Neuronal stem cell (in vitro differentiated cells): ENCODE results near the gene SLC1A3.

Experiments
- DNase-seq: peaks from one replicate; pipeline ENCODE4 v3.0.0-alpha.2; 2013; ENCODE audit warnings: low spot score
- H2AFZ ChIP-seq: one replicate; pipeline ENCODE4 v1.6.1; 2013; ENCODE audit warnings: mild to moderate bottlenecking, low read length, inconsistent platforms
- H2AK5ac ChIP-seq: 2 replicates; pipeline ENCODE4 v1.6.1; 2013; ENCODE audit warnings: low read depth, mild to moderate bottlenecking, inconsistent platforms, low read length, moderate library complexity, mixed read lengths
- H2BK120ac ChIP-seq: 2 replicates; pipeline ENCODE4 v1.6.1; 2013; ENCODE audit warnings: low read depth, mild to moderate bottlenecking, inconsistent platforms, low read length, moderate library complexity, mixed read lengths
- H2BK12ac ChIP-seq: one replicate; pipeline ENCODE4 v1.6.1; 2013; ENCODE audit warnings: low read length, inconsistent platforms
- H2BK15ac ChIP-seq: 2 replicates; pipeline ENCODE4 v1.6.1; 2013; ENCODE audit warnings: mild to moderate bottlenecking, low read length, inconsistent platforms, mixed read lengths
- H2BK5ac ChIP-seq: one replicate; pipeline ENCODE4 v1.6.1; 2013; ENCODE audit warnings: inconsistent platforms, mild to moderate bottlenecking, low read length, moderate library complexity
- H3K14ac ChIP-seq: one replicate; pipeline ENCODE4 v1.6.1; 2013; ENCODE audit warnings: low read length, inconsistent platforms
- H3K18ac ChIP-seq: 2 replicates; pipeline ENCODE4 v1.6.1; 2013; ENCODE audit warnings: low read length, inconsistent platforms
- H3K23ac ChIP-seq: 2 replicates; pipeline ENCODE4 v1.6.1; 2013; ENCODE audit warnings: low read depth, mild to moderate bottlenecking, mixed read lengths, low read length, inconsistent platforms; ENCODE audit not compliant: poor library complexity
- H3K27ac ChIP-seq: replicated peaks from 3 replicates; pipeline ENCODE4 v1.5.1; 2013; ENCODE audit warnings: low read length, inconsistent platforms
- H3K27me3 ChIP-seq, 3 experiments: 2 replicates each; pipeline ENCODE4 v1.6.1; 2013; ENCODE audit warnings: low read length in 3 of 3, mild to moderate bottlenecking in 2 of 3, inconsistent platforms in 1 of 3, low read depth in 1 of 3, mixed read lengths in 1 of 3, moderate library complexity in 1 of 3; ENCODE audit not compliant: control insufficient read depth in 3 of 3, insufficient read depth in 3 of 3
- H3K36me3 ChIP-seq, 2 donors: replicated peaks in 1 of 2; 2 replicates each; pipeline ENCODE4 v1.6.1; 2013; ENCODE audit warnings: low read length in 2 of 2; ENCODE audit not compliant: control insufficient read depth in 2 of 2, insufficient read depth in 2 of 2
- H3K4ac ChIP-seq: 2 replicates; pipeline ENCODE4 v1.6.1; 2013; ENCODE audit warnings: inconsistent platforms, mild to moderate bottlenecking, low read length, moderate library complexity
- H3K4me1 ChIP-seq, 2 donors: 1 replicate in 1 of 2; 2 replicates in 1 of 2; pipeline ENCODE4 v1.6.1; 2013; ENCODE audit warnings: low read length in 2 of 2, low read depth in 1 of 2; ENCODE audit not compliant: control insufficient read depth in 2 of 2, insufficient read depth in 1 of 2
- H3K4me2 ChIP-seq: one replicate; pipeline ENCODE4 v1.6.1; 2013; ENCODE audit warnings: mild to moderate bottlenecking, low read length, inconsistent platforms; ENCODE audit not compliant: insufficient read depth, poor library complexity, severe bottlenecking
- H3K4me3 ChIP-seq, 2 donors: 2 replicates each; pipeline ENCODE4 v1.5.1; 2013; ENCODE audit warnings: low read length in 2 of 2, mild to moderate bottlenecking in 2 of 2, inconsistent platforms in 1 of 2, moderate library complexity in 1 of 2
- H3K79me1 ChIP-seq: one replicate; pipeline ENCODE4 v1.6.1; 2013; ENCODE audit warnings: low read depth, mild to moderate bottlenecking, inconsistent platforms, low read length, moderate library complexity
- H3K9ac ChIP-seq: one replicate; pipeline ENCODE4 v1.6.1; 2013; ENCODE audit warnings: mild to moderate bottlenecking, low read depth, low read length, inconsistent platforms; ENCODE audit not compliant: poor library complexity
- H3K9me3 ChIP-seq, 2 donors: replicated peaks in 1 of 2; 2 replicates each; pipeline versions ENCODE3 to v1.6.1; 2013; ENCODE audit warnings: low read length in 2 of 2, mild to moderate bottlenecking in 2 of 2, inconsistent platforms in 1 of 2, low read depth in 1 of 2, mixed read lengths in 1 of 2, moderate library complexity in 1 of 2; ENCODE audit not compliant: control insufficient read depth in 2 of 2, insufficient read depth in 1 of 2
- H4K8ac ChIP-seq: one replicate; pipeline ENCODE4 v1.6.1; 2013; ENCODE audit warnings: low read depth, mild to moderate bottlenecking, inconsistent platforms, low read length, moderate library complexity
- H4K91ac ChIP-seq: one replicate; pipeline ENCODE4 v1.6.1; 2013; ENCODE audit warnings: low read length, low read depth, mild to moderate bottlenecking, inconsistent platforms; ENCODE audit not compliant: poor library complexity
- WGBS, 2 donors: extraction: QIAGEN DNeasy Blood & Tissue Kit; methylation state at CpG; one replicate each; pipeline ENCODE4 v1.1.7; 2013; ENCODE audit warnings: missing lambda C conversion rate in 2 of 2, mixed read lengths in 1 of 2; ENCODE audit not compliant: insufficient read length in 2 of 2, insufficient replicate concordance in 1 of 2; ENCODE audit errors: extremely low coverage in 2 of 2; 5-methylcytosine and 5-hydroxymethylcytosine counted together

Gene SLC1A3

DNA sequence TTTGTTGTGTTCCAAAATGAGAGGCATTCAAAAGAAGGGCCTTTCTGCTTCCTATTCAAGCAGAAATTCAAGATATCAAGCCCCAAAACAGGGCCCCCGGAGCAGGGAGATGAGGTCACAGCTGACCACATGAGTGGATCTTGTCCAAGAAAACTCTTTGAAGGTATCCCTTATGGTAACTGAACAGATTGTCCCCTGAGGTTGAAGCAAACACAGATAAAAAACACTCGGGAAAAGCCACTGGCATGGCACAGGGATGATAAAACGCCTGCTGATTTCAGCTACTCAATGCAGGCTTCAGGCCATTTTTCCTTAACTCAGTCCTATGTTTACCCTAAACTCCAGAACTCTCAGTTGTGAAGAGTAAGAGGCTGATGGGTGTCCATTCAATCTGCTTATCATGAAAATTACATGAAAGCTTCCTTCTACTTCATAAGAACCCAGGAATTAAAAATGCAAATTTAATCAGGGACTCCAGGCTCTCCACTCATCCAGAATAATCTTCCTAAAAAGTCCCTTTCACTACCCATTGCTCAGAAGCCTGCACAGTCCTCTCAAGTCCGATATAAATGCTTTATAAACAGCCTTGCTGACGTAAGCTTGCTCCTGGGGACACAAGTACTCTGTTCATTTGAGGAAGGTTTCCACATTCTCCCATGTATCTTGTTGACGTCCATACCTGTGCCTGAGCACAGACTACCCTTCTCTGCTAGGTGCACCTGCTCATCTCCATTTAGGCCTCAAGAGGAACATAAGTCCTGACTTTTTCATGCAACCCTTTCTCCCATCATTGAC is 35.9 kb upstream of the SLC1A3 start:
- H3K27ac ChIP-seq: no peak overlapping the region

DNA sequence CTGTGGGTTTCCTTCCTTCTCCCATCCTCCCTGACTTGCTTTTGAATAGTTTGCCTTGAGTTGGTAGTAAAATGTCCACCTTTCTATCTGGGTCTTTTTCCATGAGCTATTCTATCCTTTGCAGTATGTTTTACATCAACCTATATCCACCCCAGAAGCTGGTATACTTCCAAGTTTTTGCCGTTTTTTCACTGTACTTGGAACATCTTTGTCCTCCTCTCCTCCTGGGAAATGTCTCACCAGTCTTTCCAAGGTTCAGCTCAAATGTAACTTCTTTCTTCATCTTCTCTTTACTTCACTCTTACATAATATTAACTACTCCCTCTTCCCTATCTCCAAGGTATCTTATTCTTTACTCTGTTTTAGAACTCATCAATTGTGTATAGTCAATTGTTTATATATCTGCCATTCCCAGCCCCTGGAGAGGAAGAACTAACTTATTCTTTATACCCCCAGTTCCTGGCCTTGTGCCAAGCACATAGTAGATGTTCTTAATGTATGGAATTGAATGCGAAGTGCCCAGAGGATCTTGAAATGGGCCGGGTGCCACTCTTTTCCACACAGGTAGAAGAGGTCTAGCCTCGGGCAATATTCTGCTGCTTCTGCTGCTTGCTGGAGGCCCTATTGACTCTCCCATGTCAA is 34.9 kb upstream of the SLC1A3 start:
- Histone ChIP-seq H3K9me3 (no peaks in the 10 kb centered on the region), H3K4me2 (no peak overlapping the region), H3K79me1 (no peaks in the 10 kb centered on the region), H3K18ac (no peak overlapping the region), H4K8ac (no peak overlapping the region), H3K14ac (no peak overlapping the region), H2AFZ (no peak overlapping the region), H2BK15ac (no peak overlapping the region), H3K4me1 (peaks cover 3 to 11% of the 10 kb centered on the region in 2 donors), H2AK5ac (no peak overlapping the region), H3K36me3 (no peaks in the 10 kb centered on the region), H3K27ac (no peak overlapping the region), H3K4ac (no peak overlapping the region), H3K23ac (no peak overlapping the region), H2BK5ac (no peak overlapping the region), H4K91ac (no peak overlapping the region), H3K9ac (no peak overlapping the region), H2BK12ac (no peak overlapping the region), H3K4me3 (no peak overlapping the region), H2BK120ac (no peak overlapping the region), H3K27me3 (no peaks in the 10 kb centered on the region)
- WGBS, 2 donors: no CpG with 5 or more reads among the region's 4 CpGs
- DNase-seq: no peak

More for the DNA sequence above, 35.9 kb upstream of the SLC1A3 start:
- Histone ChIP-seq H4K91ac (no peak overlapping the region), H2AK5ac (no peak overlapping the region), H3K4ac (no peak overlapping the region), H4K8ac (no peak overlapping the region), H2AFZ (peak overlapping the region; percentile 71), H3K18ac (no peak overlapping the region), H3K4me1 (peaks cover 3 to 11% of the 10 kb centered on the region in 2 donors), H3K27me3 (no peaks in the 10 kb centered on the region), H2BK15ac (no peak overlapping the region), H3K4me2 (no peak overlapping the region), H3K36me3 (no peaks in the 10 kb centered on the region), H2BK12ac (no peak overlapping the region), H2BK5ac (no peak overlapping the region), H3K9me3 (no peaks in the 10 kb centered on the region), H3K9ac (no peak overlapping the region), H3K79me1 (no peaks in the 10 kb centered on the region), H3K4me3 (no peak overlapping the region), H3K14ac (no peak overlapping the region), H3K23ac (no peak overlapping the region), H2BK120ac (no peak overlapping the region)
- DNase-seq: no peak
- no CpG with 5 or more reads among the region's 6 CpGs for WGBS, 2 donors

DNA sequence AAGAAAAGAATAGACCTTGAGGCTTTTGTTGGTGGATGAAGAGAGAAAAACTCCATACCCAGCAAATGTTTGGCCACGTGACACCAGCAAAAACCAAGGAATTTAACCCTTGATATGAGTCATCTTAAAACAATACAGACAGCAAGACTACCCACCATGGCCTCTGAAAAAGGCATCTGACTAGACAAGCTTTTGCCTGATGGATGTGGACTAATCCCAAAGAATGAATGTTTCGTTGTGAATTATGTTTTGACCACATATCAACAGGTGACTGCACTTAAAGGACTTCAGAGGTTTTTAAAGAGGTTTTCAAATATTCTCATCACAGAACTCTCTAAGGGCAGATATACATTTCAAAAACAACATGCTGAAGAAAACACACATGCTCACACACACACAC is 33.0 kb upstream of the SLC1A3 start:
- no peak for DNase-seq
- H2BK5ac ChIP-seq: no peak overlapping the region
- H4K8ac ChIP-seq: no peak overlapping the region
- no peak overlapping the region for H3K18ac ChIP-seq
- H3K4me1 ChIP-seq: peaks cover 3 to 11% of the 10 kb centered on the region in 2 donors
- H3K14ac ChIP-seq: no peak overlapping the region
- no peak overlapping the region for H4K91ac ChIP-seq
- peak overlapping the region; percentile 60 for H2AFZ ChIP-seq
- no peak overlapping the region for H2BK15ac ChIP-seq
- H3K4me3 ChIP-seq: no peak overlapping the region
- H3K4me2 ChIP-seq: no peak overlapping the region
- H3K27ac ChIP-seq: no peak overlapping the region
- H3K79me1 ChIP-seq: no peaks in the 10 kb centered on the region
- no peak overlapping the region for H3K4ac ChIP-seq
- no peak overlapping the region for H3K9ac ChIP-seq
- H3K9me3 ChIP-seq: no peaks in the 10 kb centered on the region
- no peak overlapping the region for H2BK120ac ChIP-seq
- H3K23ac ChIP-seq: no peak overlapping the region
- H3K36me3 ChIP-seq: no peaks in the 10 kb centered on the region
- H2AK5ac ChIP-seq: no peak overlapping the region
- H2BK12ac ChIP-seq: no peak overlapping the region
- no CpG with 5 or more reads among the region's 2 CpGs for WGBS, 2 donors
- no peaks in the 10 kb centered on the region for H3K27me3 ChIP-seq

DNA sequence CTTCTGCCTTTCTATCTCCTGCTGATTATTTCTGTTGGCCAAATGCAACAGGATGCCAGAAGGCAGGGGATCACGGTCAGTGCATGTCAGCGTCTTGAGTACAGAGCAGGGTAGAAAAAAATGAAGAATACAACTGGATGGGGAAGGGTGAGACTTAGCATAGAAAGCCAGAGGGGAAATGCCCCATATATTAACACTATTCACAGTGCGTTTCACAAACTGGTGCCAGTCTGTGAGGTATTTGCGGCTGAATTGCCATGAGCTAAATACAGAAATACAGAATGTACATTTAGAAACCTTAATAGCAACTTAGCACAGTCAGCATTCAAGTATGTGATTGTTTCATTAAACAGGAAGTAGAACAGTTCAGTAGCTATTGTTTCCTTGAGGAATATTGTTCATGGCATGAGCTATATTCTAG is 31.0 kb upstream of the SLC1A3 start:
- no CpG with 5 or more reads among the region's 4 CpGs for WGBS, 2 donors

More for the DNA sequence above, 31.0 kb upstream of the SLC1A3 start:
- Histone ChIP-seq H3K23ac (no peak overlapping the region), H3K9ac (no peak overlapping the region), H2BK12ac (no peak overlapping the region), H3K27me3 (no peaks in the 10 kb centered on the region), H4K8ac (no peak overlapping the region), H3K14ac (no peak overlapping the region), H4K91ac (no peak overlapping the region), H2BK15ac (no peak overlapping the region), H3K4me2 (no peak overlapping the region), H3K4me1 (peaks cover 3 to 11% of the 10 kb centered on the region in 2 donors), H3K9me3 (no peaks in the 10 kb centered on the region), H2AFZ (peak overlapping the region; percentile 4), H3K36me3 (no peaks in the 10 kb centered on the region), H2BK120ac (no peak overlapping the region), H3K4me3 (no peak overlapping the region), H3K27ac (no peak overlapping the region), H3K79me1 (no peaks in the 10 kb centered on the region), H3K4ac (no peak overlapping the region), H2BK5ac (no peak overlapping the region), H3K18ac (no peak overlapping the region), H2AK5ac (no peak overlapping the region)
- no peak for DNase-seq
